Measurements from ENCODE around the gene SDK2.
A peak's percentile ranks its signal among the peaks of the same experiment; 100 is the strongest.

SDK2 gene

DNA sequence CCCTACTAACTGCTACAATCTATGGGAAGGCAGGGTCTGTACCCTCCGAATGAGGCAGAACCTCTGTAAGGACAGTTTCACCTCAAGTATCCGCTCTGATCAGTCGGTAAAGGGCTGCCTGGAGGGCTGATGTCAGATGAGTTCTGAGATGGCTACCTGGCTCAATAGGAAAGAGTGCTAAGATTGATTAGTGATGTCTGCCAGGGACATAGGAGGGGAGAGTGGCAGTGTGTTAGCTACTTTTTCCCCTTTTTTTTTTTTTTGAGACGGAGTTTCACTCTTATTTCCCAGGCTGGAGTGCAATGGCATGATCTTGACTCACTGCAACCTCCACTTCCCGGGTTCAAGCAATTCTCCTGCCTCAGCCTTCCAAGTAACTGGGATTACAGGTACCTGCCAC is 293.4 kb downstream of the SDK2 start:
- H3K9me3 ChIP-seq: no peaks in the 10 kb centered on the region
- H3K27me3 ChIP-seq (ENCODE audit: low read depth): no peaks in the 10 kb centered on the region
- no peaks in the 10 kb centered on the region for H3K36me3 ChIP-seq (replicated peaks)
- no peak overlapping the region for H3K4me3 ChIP-seq
- in situ Hi-C loops (cut with MboI; ENCODE audit: low sequenced_read_pairs): loop anchor here (25.0 kb wide), 1 partner anchor 789 kb away; no protein-coding TSS in a partner anchor
- DNase-seq (ENCODE audit: low spot score in 2 of 2): no peak
- no peaks in the 10 kb centered on the region for H3K4me1 ChIP-seq

DNA sequence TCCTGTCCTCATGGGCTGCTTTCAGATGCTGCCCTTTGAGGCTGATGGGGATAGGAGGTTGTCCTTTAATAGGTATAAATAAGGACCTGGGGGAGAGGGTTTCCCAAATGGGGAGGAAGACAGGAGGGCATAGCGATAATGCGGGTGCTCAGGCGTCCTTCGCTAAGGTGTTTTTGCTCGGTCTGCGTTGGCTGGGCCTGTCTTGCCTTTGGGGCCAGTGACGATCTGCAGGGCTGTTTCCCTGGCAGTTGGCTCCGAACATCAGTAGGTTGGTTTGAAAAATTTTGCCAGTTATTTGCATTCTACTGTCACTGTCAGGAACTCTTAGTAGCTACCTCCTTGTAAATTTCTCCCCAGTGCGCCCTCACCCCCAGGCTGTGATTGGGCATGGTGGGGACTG is 294.6 kb downstream of the SDK2 start:
- Histone ChIP-seq H3K27me3 (ENCODE audit: low read depth) (no peaks in the 10 kb centered on the region), H3K9me3 (no peaks in the 10 kb centered on the region), H3K4me3 (no peak overlapping the region), H3K36me3 (replicated peaks) (no peaks in the 10 kb centered on the region), H3K4me1 (no peaks in the 10 kb centered on the region)
- no peak for DNase-seq (ENCODE audit: low spot score in 2 of 2)
- in situ Hi-C loops (cut with MboI; ENCODE audit: low sequenced_read_pairs): loop anchor here (25.0 kb wide), 1 partner anchor 787 kb away; no protein-coding TSS in a partner anchor

DNA sequence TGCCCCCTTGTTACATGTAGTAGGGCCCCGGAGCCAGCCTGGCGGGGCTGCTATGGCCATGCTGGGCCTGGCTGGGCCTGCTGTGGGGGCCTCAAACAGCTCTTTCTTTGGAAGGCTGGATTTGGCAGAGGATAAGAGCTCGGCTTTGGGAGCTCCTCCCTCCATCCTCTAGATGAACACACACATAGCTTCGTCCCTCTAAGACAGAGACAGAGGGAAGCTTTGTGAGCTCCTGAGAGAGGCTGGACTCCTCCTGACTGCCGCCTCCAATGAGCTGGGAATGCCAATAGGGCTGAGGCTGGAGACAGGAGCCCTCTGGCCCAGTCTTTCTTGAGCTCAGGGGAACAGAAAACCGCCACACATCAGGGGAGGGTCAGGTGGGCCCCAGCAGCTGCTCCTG is 295.1 kb downstream of the SDK2 start:
- no peaks in the 10 kb centered on the region for H3K4me1 ChIP-seq
- H3K36me3 ChIP-seq (replicated peaks): no peaks in the 10 kb centered on the region
- in situ Hi-C loops (cut with MboI; ENCODE audit: low sequenced_read_pairs): no loop called here
- no peak for DNase-seq (ENCODE audit: low spot score in 2 of 2)
- no peaks in the 10 kb centered on the region for H3K9me3 ChIP-seq
- H3K4me3 ChIP-seq: no peak overlapping the region
- H3K27me3 ChIP-seq (ENCODE audit: low read depth): no peaks in the 10 kb centered on the region

DNA sequence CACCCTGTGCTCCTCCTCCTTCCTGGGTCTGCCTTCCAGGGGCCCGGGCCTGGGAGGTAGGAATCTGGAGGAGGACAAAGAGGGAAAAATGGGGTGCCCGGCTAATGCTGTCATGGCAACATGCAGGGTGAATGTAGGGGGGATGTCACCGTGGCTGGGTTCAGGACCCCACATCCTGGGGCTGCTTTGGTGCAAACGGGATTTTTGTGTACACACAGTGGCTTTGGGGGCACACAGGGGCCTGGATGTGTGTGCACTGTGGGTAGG is 295.5 kb downstream of the SDK2 start:
- Histone ChIP-seq H3K4me1 (peaks cover 2% of the 10 kb centered on the region; the same call in 1 of the 2 replicates), H3K27me3 (ENCODE audit: low read depth) (no peaks in the 10 kb centered on the region), H3K4me3 (no peak overlapping the region), H3K9me3 (no peaks in the 10 kb centered on the region), H3K36me3 (replicated peaks) (no peaks in the 10 kb centered on the region)
- DNase-seq (ENCODE audit: low spot score in 2 of 2): no peak
- in situ Hi-C loops (cut with MboI; ENCODE audit: low sequenced_read_pairs): no loop called here

DNA sequence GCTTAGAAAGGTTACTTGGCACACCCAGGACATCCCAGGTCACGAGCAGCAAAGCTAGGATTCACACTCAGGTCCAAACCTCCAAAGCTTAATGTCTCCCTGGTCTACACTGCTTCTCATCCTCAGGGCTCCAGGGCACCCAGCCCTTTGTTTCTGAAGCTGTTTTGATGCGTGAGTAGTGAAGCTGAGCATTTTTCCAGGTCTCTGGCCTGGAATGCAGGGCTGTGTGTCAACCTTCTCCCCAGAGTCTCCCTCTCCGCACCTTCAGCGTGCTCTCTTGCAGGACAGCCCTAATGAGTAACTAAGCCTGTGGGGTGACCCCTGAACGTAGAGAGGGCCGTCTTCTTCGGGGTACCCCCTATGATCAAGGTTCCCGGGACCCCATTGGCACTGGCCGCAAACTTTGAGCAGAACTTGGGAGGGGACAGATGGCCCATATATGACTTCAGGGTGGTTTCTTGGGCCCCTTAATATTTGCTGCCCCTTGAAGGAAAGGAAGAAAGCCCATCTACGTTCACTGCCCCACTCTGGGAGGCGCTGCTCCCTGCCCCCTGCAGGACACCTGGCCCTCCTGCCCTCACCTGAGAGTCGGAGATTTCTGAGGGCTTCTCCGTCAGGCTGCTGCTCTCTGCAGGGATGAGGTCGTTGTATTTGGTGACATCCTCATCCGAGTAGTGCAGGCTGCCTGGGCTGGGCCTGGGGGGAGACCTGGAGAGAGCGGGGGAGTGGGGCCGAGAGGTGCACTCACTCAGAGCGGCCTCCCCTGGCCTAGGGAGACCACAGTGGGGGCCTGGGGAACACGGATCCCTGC is 296.0 kb downstream of the SDK2 start:
- Histone ChIP-seq H3K27me3 (ENCODE audit: low read depth) (no peaks in the 10 kb centered on the region), H3K4me3 (no peak overlapping the region), H3K9me3 (no peaks in the 10 kb centered on the region), H3K36me3 (replicated peaks) (no peaks in the 10 kb centered on the region), H3K4me1 (peaks cover 7% of the 10 kb centered on the region)
- no peak for DNase-seq (ENCODE audit: low spot score in 2 of 2)
- in situ Hi-C loops (cut with MboI; ENCODE audit: low sequenced_read_pairs): no loop called here

DNA sequence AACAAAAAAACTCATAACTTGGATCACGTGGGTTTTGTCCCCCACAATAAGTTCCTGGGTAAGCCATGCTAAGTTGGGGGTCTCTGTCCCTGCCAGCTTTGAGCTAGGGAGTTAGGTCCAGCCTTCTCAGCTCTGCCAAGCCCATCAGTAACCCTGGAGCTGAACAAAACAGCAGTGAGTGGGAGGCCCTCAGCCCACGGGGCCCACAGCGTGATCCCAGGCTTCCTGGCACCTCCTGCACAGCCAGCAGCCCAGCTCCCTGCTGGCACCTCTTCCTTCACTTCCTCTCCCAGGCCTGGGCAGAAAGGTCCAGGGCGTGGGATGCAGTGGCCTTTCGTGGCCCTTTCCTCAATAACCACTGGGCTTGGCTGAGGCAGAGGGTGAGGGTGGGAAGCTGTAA is 296.9 kb downstream of the SDK2 start:
- H3K27me3 ChIP-seq (ENCODE audit: low read depth): no peaks in the 10 kb centered on the region
- in situ Hi-C loops (cut with MboI; ENCODE audit: low sequenced_read_pairs): no loop called here
- H3K4me1 ChIP-seq: peaks cover 14% of the 10 kb centered on the region
- DNase-seq (ENCODE audit: low spot score in 2 of 2): no peak
- H3K4me3 ChIP-seq: no peak overlapping the region
- H3K9me3 ChIP-seq: no peaks in the 10 kb centered on the region
- H3K36me3 ChIP-seq (replicated peaks): no peaks in the 10 kb centered on the region

DNA sequence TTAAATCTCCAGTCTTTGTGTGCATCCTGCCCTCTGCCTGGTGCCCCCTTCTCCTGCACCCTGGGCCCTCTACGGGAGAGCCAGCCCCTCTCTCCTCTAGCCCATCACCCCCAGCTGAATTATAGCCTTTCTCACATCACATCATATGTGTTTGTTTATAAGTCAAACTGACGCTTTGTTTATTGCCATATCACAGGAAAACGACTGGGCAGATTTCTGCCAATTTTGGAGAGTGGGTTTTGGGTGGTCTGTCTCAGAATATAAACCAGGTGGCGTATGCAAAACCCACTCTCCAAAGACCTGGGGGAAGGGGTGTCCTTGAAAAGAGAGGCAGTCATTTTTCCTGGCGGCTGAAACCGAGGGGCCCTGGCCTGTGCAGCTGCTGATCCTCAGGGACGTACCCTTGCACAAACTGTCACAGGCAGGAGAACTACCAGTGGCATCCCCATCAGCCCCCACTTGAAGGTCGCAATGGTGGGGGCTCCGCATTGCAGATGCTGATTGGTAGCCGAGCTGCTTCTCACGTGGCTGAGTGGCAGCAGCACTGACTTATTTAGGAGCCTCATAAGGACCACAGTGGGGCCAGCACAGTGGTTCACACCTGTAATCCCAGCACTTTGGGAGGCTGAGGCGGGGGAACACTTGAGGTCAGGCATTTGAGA is 297.6 kb downstream of the SDK2 start:
- H3K4me3 ChIP-seq: no peak overlapping the region
- H3K27me3 ChIP-seq (ENCODE audit: low read depth): no peaks in the 10 kb centered on the region
- H3K36me3 ChIP-seq (replicated peaks): no peaks in the 10 kb centered on the region
- peaks cover 18% of the 10 kb centered on the region for H3K4me1 ChIP-seq
- in situ Hi-C loops (cut with MboI; ENCODE audit: low sequenced_read_pairs): no loop called here
- no peaks in the 10 kb centered on the region for H3K9me3 ChIP-seq
- DNase-seq (ENCODE audit: low spot score in 2 of 2): no peak

DNA sequence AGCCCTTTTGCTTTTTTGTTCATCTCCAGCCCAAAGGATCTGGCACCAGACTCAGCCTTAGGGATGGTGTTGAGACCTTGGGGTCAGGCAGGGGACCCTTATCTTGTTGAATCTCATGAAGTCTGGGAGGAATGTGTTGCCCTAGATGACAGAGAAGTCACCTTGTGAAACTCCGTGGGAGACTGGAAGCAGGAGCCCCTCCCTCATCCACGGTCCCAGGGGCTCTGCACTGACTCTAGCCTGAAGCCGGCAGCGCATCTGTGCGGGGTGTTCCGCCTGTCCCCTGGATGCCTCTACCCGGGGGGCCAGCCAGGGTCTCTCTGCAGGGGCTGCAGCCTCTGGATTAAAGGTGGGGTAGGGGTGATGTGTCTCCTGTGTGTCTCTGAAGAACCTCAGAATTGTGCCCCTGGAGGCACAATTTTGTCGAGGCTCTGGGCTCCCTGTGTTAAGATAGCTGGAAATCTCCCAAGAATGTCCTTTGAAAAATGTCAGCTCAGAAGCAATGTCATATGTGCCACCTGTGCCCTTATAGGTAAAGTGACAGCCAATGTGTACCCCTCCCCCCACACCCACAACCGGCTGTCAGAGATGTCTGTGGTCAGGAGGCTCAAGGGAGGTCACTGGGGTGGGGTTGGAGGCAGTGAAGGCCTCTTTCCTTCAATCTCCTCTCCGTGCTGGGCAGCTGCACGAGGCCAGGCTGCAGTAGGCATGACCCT is 300.3 kb downstream of the SDK2 start:
- H3K36me3 ChIP-seq (replicated peaks): no peaks in the 10 kb centered on the region
- in situ Hi-C loops (cut with MboI; ENCODE audit: low sequenced_read_pairs): no loop called here
- H3K27me3 ChIP-seq (ENCODE audit: low read depth): no peaks in the 10 kb centered on the region
- peaks cover 23% of the 10 kb centered on the region for H3K4me1 ChIP-seq
- no peak for DNase-seq (ENCODE audit: low spot score in 2 of 2)
- H3K9me3 ChIP-seq: no peaks in the 10 kb centered on the region
- no peak overlapping the region for H3K4me3 ChIP-seq

DNA sequence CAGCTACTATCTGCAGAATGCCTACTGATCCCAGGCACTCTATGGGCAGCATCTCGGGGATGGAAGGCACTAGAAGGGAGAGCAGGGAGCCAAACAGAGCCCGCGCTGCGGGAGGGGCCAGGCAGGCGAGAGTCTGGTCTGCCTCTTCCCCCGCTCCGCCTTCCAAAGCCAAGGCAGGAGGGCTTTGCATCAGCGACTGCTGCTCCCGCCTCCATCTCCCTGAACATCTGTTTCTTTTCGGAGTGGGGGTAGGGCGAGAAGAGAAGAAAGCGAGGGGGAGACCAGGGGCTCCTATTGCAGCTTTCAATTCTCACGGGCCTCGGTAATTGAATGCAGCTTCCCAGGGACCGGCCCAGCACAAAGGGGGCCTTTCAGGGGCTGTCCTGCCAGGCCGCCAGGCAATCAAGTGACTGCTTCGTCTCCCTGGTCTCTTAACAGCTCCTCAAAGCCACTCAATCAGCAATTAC is 301.0 kb downstream of the SDK2 start:
- H3K36me3 ChIP-seq (replicated peaks): no peaks in the 10 kb centered on the region
- in situ Hi-C loops (cut with MboI; ENCODE audit: low sequenced_read_pairs): no loop called here
- H3K4me3 ChIP-seq: no peak overlapping the region
- H3K4me1 ChIP-seq: peaks cover 23% of the 10 kb centered on the region
- no peaks in the 10 kb centered on the region for H3K9me3 ChIP-seq
- DNase-seq (ENCODE audit: low spot score in 2 of 2): peak; percentile 24 to 73
- H3K27me3 ChIP-seq (ENCODE audit: low read depth): no peaks in the 10 kb centered on the region

DNA sequence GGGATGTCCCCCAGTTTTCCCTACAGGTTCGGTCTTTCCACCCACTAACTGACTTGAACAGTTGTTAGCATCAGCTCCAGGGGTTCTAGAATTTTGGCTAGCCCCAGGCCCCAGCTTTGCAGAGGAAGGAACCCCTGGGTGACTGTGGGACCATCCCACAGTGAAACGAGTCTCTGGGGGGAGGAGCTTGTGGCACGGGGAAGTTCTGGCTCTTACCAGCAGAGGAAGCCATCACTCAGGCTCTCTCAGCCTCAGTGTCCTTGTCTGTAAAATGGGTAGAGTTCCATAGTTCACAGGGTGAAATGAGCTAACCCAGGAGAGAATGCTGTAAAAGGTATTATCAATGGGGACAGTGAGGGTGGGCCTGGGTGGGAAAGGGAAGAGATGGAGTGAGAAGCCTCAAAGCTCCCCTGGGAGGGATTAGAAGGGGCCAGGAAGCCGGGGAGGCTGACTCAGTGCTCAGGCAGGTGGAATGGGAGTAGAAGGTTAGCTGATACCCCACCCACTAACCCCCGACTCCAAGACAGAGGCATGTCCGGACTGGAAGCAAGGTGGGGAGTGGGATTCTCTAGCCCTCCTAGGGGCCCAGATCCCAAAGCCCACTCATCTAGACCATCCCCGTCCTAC is 301.6 kb downstream of the SDK2 start:
- peaks cover 23% of the 10 kb centered on the region for H3K4me1 ChIP-seq
- H3K36me3 ChIP-seq (replicated peaks): no peaks in the 10 kb centered on the region
- no peak overlapping the region for H3K4me3 ChIP-seq
- in situ Hi-C loops (cut with MboI; ENCODE audit: low sequenced_read_pairs): no loop called here
- no peaks in the 10 kb centered on the region for H3K27me3 ChIP-seq (ENCODE audit: low read depth)
- peak in 1 of 2 experiments; percentile 29 for DNase-seq (ENCODE audit: low spot score in 2 of 2)
- H3K9me3 ChIP-seq: no peaks in the 10 kb centered on the region

DNA sequence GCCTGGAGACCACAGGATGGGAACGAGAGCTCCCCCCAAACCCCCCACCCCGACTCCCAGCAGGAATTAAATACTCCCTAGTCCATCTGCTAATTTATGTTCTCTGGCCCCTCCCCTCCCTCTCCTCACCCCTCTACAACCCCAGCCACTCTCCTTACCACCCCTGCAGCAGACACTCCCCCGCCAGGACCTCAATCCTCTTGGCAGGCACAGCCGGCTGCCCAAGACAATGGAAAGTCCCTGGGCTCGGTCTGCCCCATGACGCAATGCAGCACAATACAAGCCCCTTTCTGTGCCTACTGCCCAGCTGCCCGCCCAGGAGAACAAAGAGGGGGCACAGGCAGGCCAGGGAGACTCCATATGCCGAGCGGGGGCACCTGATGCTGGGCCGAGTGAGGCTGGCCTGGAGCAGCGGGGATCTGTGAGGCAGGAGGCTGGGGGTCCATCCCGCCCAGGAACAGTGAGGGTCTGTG is 302.2 kb downstream of the SDK2 start:
- Histone ChIP-seq H3K27me3 (ENCODE audit: low read depth) (no peaks in the 10 kb centered on the region), H3K4me1 (peaks cover 23% of the 10 kb centered on the region), H3K9me3 (no peaks in the 10 kb centered on the region), H3K36me3 (replicated peaks) (no peaks in the 10 kb centered on the region), H3K4me3 (no peak overlapping the region)
- in situ Hi-C loops (cut with MboI; ENCODE audit: low sequenced_read_pairs): no loop called here
- peak; percentile 28 to 67 for DNase-seq (ENCODE audit: low spot score in 2 of 2)

DNA sequence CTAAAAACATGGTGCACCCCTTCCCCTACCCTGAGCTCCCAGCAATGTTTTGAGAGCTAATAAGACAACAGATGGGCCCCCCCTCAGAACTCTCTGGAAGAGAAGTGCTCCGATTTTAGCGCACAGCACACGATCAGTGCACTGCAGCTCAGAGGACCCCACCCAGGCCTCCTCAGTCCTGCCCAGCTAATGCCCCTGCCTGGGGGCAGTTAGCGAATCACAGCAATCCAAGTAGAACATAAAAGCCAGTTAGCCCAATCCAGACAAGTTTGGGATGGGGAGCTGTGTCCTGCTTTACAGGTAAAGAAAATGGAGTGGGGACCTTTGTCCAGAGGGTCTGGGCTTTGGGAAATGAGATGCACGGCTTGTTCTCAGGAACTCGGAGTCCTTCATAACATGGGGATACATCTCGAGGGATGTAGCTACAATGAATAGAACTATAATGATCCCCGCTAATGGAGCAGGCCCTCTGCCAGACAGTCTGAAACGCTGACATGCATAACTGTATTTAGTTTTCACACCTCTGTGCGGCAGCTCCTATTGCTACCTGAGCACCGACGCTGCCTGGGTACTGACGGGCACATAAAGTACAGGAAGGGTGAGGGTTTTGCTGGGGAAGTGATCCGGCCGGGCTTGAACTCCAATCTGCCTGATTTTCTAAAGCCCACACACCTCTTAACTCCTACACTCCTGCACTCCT is 302.7 kb downstream of the SDK2 start:
- no peaks in the 10 kb centered on the region for H3K9me3 ChIP-seq
- in situ Hi-C loops (cut with MboI; ENCODE audit: low sequenced_read_pairs): no loop called here
- H3K27me3 ChIP-seq (ENCODE audit: low read depth): no peaks in the 10 kb centered on the region
- DNase-seq (ENCODE audit: low spot score in 2 of 2): no peak
- no peak overlapping the region for H3K4me3 ChIP-seq
- H3K36me3 ChIP-seq (replicated peaks): no peaks in the 10 kb centered on the region
- peaks cover 23% of the 10 kb centered on the region for H3K4me1 ChIP-seq

DNA sequence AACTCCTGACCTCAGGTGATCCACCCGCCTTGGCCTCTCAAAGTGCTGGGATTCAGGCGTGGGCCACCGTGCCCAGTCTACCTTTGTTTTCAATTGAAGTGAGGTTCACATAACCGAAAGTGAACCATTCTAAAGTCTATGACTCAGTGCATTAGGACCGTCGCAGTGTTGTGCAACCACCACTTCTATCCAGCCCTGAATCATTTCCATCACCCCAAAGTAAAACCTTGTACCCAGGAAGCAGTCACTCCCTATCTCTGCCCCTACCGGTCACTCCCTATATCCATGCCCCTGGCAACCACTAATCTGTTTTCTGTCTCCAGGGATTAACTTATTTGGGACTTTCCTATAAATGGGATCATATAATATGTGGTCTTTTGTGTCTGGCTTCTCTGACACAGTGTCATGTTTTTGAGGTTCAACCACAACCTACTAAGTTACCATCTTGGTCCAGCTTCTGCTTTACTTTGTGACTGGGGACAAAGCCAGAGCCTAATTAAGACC is 304.1 kb downstream of the SDK2 start:
- in situ Hi-C loops (cut with MboI; ENCODE audit: low sequenced_read_pairs): no loop called here
- DNase-seq (ENCODE audit: low spot score in 2 of 2): peak; percentile 63 to 70

More for the DNA sequence above, 304.1 kb downstream of the SDK2 start:
- Histone ChIP-seq H3K4me1 (peaks cover 23% of the 10 kb centered on the region), H3K4me3 (no peak overlapping the region), H3K27me3 (ENCODE audit: low read depth) (no peaks in the 10 kb centered on the region), H3K9me3 (no peaks in the 10 kb centered on the region), H3K36me3 (replicated peaks) (no peaks in the 10 kb centered on the region)

Measured in HAP-1 (cell line).